SK-N-SH treated with all-trans-retinoic acid at 6 μM for 48 hours (cell line): ENCODE results near the gene AGGF1.

Experiments
- ARNTL ChIP-seq: fragments of 450-650 bp; formaldehyde crosslinking; IDR thresholded peaks from 2 replicates; pipeline ENCODE4 v1.5.0; 2020; ENCODE audit warnings: low read depth, mild to moderate bottlenecking, moderate library complexity, borderline replicate concordance
- BACH2 ChIP-seq: fragments of 250-450 bp; sonication (Bioruptor Pico); IDR thresholded peaks from 2 replicates; pipeline ENCODE4 v1.9.0; 2021; ENCODE audit warnings: mild to moderate bottlenecking, borderline replicate concordance
- CREB5 ChIP-seq: fragments of 250-450 bp; sonication (Bioruptor Pico); IDR thresholded peaks from 2 replicates; pipeline ENCODE4 v1.5.1; 2020; ENCODE audit warnings: low read depth, mild to moderate bottlenecking, moderate library complexity
- CSRNP3 ChIP-seq: fragments of 250-450 bp; sonication (Bioruptor Pico); IDR thresholded peaks from 2 replicates; pipeline ENCODE4 v1.5.1; 2021; ENCODE audit warnings: mild to moderate bottlenecking, moderate library complexity
- ESRRG ChIP-seq: fragments of 250-450 bp; sonication (Bioruptor Pico); IDR thresholded peaks from 2 replicates; pipeline ENCODE4 v1.6.1; 2021; ENCODE audit warnings: mild to moderate bottlenecking
- GLIS3 ChIP-seq: fragments of 250-450 bp; sonication (Bioruptor Pico); IDR thresholded peaks from 2 replicates; pipeline ENCODE4 v1.5.0; 2020; ENCODE audit warnings: mild to moderate bottlenecking, moderate library complexity
- ISL1 ChIP-seq: fragments of 250-450 bp; sonication (Bioruptor Pico); IDR thresholded peaks from 2 replicates; pipeline ENCODE4 v2.1.2; 2022; ENCODE audit warnings: mild to moderate bottlenecking, moderate library complexity
- OSR1 ChIP-seq: fragments of 250-450 bp; sonication (Bioruptor Pico); IDR thresholded peaks from 2 replicates; pipeline ENCODE4 v1.8.0; 2022; ENCODE audit warnings: moderate library complexity, mild to moderate bottlenecking, inconsistent platforms
- PATZ1 ChIP-seq: fragments of 250-450 bp; sonication (Bioruptor Pico); IDR thresholded peaks from 2 replicates; pipeline ENCODE4 v1.8.0; 2020; ENCODE audit warnings: mild to moderate bottlenecking, moderate library complexity, borderline replicate concordance
- SNAI2 ChIP-seq: fragments of 250-450 bp; sonication (Bioruptor Pico); IDR thresholded peaks from 2 replicates; pipeline ENCODE4 v1.5.0; 2020; ENCODE audit warnings: mild to moderate bottlenecking, moderate library complexity
- ZFP30 ChIP-seq: fragments of 450-650 bp; formaldehyde crosslinking; IDR thresholded peaks from 2 replicates; pipeline ENCODE4 v1.5.0; 2022; ENCODE audit warnings: mild to moderate bottlenecking, moderate library complexity
- ZNF565 ChIP-seq: fragments of 450-650 bp; formaldehyde crosslinking; conservative IDR thresholded peaks from 2 replicates; pipeline ENCODE4 v1.5.0; 2020; ENCODE audit warnings: low read depth, mild to moderate bottlenecking, moderate library complexity

- no peak for TF ChIP-seq PATZ1
- no peak for TF ChIP-seq CREB5 (CRISPR knock-in tag)
- no peak for TF ChIP-seq ARNTL (CRISPR knock-in tag)
- no peak for TF ChIP-seq SNAI2
- TF ChIP-seq OSR1 (CRISPR knock-in tag) = no peak
- TF ChIP-seq ISL1 (CRISPR knock-in tag) = no peak
- TF ChIP-seq BACH2 (CRISPR knock-in tag) = no peak
- TF ChIP-seq ESRRG = no peak
- no peak for TF ChIP-seq ZNF565
- no peak for TF ChIP-seq CSRNP3
- TF ChIP-seq ZFP30 (CRISPR knock-in tag) = no peak
- no peak for TF ChIP-seq GLIS3 (CRISPR knock-in tag)
Observed at GRCh38 chr5:76999451-76999850, 30.8 kb upstream of the AGGF1 start.
